Keratinocyte (primary cell): ENCODE measurements around the gene UNC13B.

Experiments used
- CTCF ChIP-seq, 3 experiments: IDR thresholded peaks in 1 of 3; conservative IDR thresholded peaks in 1 of 3; optimal IDR thresholded peaks in 1 of 3; 2 replicates in 2 of 3; 3 replicates in 1 of 3; pipeline versions ENCODE3 to v1.5.1; 2011; ENCODE audit warnings: low read length in 3 of 3, mild to moderate bottlenecking in 3 of 3, moderate library complexity in 2 of 3, control low read depth in 1 of 3, inconsistent platforms in 1 of 3; ENCODE audit not compliant: insufficient read depth in 2 of 3; ENCODE audit errors: extremely low read depth in 1 of 3
- EZH2 ChIP-seq: IDR thresholded peaks from one replicate; pipeline ENCODE4 v1.6.1; 2012; ENCODE audit warnings: inconsistent platforms, mild to moderate bottlenecking, low read length, moderate library complexity

DNA sequence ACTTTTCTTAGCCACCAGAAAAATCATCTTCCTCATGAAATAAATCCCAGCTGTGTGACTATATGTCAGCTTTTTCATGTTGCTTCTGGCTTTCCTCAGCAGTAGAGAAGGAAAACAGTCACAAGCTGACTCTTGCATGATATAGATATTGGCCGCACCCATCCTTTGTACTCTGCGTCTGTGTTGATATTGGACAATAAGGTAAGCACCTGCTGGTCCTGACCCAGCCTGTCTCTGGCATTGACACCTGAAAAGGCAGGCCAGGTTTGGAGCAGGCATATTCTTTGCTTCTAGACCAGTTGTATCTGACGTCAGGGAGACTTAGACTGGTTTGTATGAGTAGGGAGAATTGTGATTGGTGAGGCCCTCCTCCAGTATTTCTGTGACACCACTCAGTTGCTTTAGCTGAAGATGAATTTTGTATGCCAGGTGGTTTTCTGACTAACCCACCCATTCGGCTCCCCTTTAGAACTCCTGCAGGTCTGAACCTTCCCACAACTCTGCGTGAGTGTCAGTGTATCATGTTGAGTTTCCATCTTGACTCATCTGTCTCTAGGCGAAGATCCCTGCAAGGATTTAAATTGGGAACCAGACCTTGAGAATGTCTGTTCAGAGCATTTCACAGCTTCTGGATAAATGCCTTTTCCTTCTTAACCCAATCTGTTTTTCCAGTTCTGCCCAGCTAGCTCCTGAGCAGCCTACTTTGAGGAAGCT is 176.9 kb downstream of the UNC13B start:
- no peak for TF ChIP-seq EZH2
- no peak for TF ChIP-seq CTCF (optimal IDR thresholded peaks at IDR 0.05 in 1 of 3, IDR thresholded peaks at IDR 0.05 in 1 of 3, conservative IDR thresholded peaks at IDR 0.05 in 1 of 3; ENCODE audit: extremely low read depth in 1 of 3, insufficient read depth in 2 of 3, low read length in 3 of 3)
